HG03097 (cell line): ENCODE results near the gene ATP2A3.

Experiments
- ATAC-seq: cut with Tn5 transposase; IDR thresholded peaks from one replicate; pipeline ENCODE4 v1.9.1; 2021; ENCODE audit not compliant: unreplicated experiment, low FRiP score

The ATP2A3 gene

GRCh38 chr17:3915995-3916696 lies 48.1 kb downstream of the ATP2A3 start, which contains the start of gene P2RX1:
Gene P2RX1, minus strand, starts transcription at chr17:3916465. Its CDS starts 240 bp downstream, at chr17:3916225.
- ATAC-seq, result no peak

DNA sequence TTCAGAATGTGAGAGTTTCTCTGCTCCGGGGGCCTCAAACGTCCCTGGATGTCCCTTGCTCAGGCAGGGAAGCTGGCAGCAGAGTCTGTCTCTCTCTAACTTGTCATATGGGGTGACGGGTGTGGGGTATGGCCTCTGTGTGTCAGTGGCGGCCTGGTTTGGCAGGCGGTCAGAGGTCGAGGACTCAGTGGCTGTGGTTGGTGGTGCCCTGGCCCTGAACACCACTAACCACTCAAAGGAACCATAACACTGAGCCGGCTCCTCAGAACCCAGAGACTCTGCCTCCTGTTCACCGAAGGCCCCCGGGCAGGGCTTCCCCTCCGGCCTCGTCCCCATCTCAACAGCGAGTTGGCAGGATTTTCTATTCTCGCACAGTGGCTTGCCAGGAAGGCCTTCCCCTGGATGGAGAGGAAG lies 48.6 kb downstream of the ATP2A3 start:
- ATAC-seq, result no peak

GRCh38 chr17:3914312-3914670 lies 49.9 kb downstream of the ATP2A3 start:
- ATAC-seq, result peak; percentile 37

GRCh38 chr17:3913531-3914311 lies 50.5 kb downstream of the ATP2A3 start:
- ATAC-seq, result no peak

DNA sequence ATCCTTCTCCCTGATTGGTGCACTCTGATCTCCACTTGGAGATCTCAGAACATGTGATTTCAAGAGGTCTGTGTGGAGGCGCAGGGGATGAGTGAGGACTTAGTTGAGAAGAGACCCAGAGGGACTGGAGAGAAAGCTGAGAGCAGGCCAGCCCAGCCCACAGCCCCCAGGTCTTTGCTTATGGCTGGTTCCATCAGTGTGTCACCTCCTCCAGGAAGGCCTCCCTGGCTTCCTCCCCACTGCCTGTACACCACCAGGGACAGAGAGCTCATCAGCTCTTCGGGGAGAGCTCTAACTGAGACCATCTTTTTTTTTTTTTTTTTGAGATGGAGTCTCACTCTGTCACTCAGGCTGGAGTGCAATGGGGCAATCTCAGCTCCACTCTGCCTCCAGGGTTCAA lies 51.4 kb downstream of the ATP2A3 start:
- ATAC-seq, result no peak

DNA sequence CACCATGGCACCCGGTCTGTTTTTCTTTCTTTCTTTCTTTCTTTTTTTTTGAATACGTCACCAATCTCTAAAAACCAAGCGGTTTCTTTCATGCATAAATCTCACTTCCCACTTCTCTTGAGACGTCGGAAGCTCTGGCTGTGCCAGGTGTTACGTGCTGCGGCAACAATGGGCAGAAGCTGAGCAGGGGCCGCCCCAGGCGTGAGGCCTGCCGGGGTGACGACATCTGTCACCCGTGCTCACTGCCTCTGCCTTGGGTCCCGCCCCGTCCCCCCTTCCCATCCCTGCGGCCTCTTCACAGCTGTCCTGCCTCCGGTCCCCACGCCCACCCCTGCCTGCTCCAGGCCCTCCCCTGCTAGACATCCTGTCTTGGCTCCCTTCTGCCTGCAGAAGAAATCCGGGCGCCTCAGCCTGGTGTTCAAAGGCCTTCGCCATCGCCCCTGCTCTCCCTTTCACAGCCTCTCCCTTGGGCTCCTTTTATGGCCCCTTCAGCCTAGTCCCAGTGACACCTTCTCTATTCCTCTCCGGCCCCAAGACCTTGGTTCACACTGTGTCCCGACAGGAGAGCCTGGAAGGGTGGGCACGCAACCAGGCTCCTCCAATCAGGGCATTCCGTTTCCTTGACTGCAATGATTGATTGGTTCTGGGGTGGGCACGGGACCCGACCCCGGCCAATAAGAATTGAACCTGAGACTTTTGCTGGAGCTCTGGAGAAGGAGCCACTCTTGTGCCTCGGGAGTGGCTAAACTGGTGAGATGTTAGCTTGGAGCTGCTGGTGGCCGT lies 52.8 kb downstream of the ATP2A3 start:
- peak; percentile 46 for ATAC-seq

DNA sequence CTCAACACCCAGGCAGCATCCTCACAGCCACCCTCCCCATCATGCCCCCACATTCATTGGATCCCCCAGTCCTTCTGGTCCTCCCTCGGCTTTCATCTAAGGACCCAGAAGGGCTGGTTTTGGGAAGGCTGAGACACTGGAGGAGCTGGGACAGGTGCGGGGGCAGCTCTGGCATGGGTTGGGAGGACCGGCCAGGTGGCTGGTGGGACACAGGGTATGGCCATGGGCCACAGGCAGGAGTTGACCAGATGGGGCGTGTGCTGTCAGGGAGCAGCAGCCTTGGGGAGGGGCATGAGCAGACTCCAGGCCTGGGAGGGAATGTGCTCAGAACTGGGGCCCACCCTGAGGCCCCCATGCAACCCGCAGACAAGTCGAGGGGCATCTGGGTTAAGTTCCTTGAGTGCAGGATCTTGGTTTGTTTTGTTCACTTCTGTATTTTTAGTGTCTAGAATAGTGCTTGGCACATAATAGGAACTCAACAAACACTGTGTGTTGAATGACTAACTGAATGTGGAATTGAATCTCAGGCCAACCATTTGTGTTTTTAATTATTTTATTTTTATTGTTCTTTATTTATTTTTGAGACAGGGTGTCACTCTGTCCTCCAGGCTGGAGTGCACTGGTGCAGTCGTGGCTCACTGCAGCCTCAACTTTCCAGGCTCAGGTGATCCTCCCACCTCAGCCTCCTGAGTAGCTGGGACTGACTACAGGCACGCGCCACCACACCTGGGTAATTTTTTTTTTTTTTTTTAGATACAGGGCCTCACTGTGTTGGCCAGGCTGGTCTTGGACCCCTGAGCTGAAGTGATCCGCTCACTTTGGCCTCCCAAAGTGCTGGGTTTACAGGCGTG lies 53.6 kb downstream of the ATP2A3 start:
- no peak for ATAC-seq

- ATAC-seq, result no peak
Measured at GRCh38 chr17:3909257-3909656, 55.0 kb downstream of the ATP2A3 start.

DNA sequence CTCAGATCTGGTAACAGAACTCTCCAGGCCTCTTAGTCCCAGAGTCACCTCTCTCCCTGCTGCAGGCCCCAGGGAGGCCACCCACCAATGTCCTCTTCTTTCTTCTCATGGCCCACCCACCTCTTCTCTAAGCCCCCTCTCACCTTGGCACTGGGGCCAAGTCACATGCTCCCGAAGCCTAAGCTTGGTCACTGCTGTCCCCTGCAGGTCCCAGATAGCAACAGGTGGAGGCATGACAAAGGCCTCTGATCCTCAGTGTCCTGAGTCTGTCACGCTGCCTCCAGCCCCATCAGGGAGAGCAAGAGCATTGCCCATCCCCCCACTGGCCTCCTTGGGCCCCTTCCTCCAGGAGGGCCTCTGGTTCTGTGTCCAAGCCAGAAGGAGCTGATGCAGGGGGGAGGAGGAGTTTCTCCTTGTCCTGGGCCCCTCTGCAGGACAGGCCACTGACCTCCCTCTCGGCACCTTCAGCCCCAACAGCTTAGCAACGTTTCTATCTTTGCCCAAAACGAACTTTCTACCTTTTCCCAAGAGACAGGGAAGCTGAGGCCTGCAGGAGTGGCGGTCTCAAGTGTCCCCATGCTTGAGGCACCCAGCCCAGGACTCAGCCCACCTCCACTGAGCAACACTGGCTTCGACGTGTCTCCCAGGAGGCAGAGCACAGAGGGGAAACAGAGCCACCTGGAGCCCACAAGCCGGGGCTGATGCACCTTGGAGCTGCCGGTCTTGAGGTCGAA lies 56.6 kb downstream of the ATP2A3 start:
- no peak for ATAC-seq

- no peak for ATAC-seq
Measured at GRCh38 chr17:3906881-3907280, 57.4 kb downstream of the ATP2A3 start.

- ATAC-seq, result no peak
Measured at GRCh38 chr17:3905017-3905520, 59.2 kb downstream of the ATP2A3 start.

DNA sequence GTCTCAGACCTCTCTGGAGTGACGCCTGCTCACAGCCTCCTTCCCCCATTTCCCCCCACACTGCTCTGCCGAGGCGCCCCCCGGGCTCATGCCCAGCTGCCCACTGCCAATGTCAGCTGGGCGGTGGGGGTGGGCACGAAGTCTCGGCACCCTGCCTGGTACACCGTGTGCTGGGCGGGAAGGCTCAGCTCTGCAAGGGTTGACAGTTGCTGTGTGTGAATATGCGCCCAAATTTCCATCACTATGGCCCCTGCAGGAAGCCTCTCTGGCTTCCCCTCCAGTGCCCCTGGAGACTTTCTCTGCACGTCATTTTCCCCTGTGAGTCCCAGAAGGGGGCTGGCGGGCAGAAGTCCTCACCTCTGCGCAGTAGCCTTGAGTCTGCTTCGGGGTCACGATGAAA lies 59.7 kb downstream of the ATP2A3 start:
- ATAC-seq, result no peak

GRCh38 chr17:3903881-3904290 lies 60.4 kb downstream of the ATP2A3 start:
- ATAC-seq, result no peak

GRCh38 chr17:3903051-3903825 lies 61.0 kb downstream of the ATP2A3 start:
- no peak for ATAC-seq

GRCh38 chr17:3900646-3901045 lies 63.6 kb downstream of the ATP2A3 start:
- no peak for ATAC-seq

GRCh38 chr17:3897731-3898130 lies 66.5 kb downstream of the ATP2A3 start:
- ATAC-seq, result no peak

DNA sequence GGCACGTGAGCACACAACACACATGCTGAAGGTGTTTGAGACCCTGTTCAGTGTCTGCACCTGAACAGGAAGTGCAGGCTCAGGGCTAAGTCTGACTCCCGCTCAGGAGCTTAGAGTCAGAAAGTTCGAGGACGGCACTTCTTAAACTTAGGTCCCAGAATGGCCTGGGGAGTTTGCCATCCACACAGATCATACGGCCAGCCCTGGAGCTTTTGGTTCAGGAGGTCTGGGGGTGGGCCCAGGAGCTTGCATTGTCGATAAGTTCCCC lies 67.3 kb downstream of the ATP2A3 start:
- no peak for ATAC-seq

DNA sequence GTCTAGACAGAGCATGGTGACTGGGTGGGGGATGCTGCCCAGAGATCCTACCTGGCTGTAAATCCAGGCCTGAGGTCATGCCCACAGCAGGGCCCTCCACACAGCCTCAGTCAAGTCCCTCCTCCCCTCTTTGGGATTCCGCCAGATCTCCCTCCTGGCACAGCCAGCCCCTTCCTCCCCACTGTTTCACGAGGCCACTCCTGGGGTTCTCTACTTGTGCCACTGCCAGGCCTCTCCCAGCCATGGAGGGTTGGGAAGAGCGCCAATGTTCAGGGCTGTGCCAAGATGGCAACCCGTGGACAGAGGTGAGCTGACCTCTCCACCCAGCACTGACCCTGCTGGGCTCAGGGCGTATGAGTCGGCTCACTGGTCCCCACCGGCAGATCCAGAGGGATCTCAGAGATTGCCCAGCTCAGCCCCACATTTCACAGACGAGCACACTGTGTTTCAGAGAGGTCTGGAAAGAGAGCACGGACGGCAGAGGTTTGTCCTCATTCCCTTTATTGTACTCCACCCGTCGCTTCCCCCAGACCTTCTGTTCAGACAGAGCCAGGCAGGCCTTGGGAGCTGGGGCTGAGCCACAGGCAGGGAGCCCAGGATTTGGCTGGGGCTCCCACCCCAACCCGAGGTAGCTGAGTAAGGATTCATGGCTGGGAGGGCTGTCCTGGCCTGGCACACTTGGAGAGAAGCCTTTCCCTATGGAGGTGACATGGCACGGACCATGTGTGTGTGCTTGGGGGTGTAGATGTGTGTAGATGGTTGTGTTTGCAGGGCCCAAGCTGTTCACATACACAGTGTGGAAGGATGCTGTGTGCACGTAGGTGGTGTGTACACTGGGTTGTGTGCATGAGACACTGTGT lies 67.9 kb downstream of the ATP2A3 start:
- no peak for ATAC-seq
